Gastroesophageal sphincter (tissue), 3 donors: Measurements from ENCODE around the gene CCL4.

Source experiments
- CTCF ChIP-seq, 4 experiments: fragments of 200-600 bp in 2 of 4; fragments of 450-650 bp in 2 of 4; sonication (generic) in 1 of 4; IDR thresholded peaks; one replicate each; pipeline ENCODE4 v1.5.1; 2017 to 2019; ENCODE audit warnings: antibody characterized with exemption in 4 of 4, mild to moderate bottlenecking in 2 of 4, moderate library complexity in 2 of 4
- POLR2AphosphoS5 ChIP-seq: sonication (generic); formaldehyde crosslinking; IDR thresholded peaks from one replicate; pipeline ENCODE4 v1.6.1; 2017; ENCODE audit warnings: antibody characterized with exemption

GRCh38 chr17:36069136-36069535, 34.5 kb upstream of the CCL4 start:
- no peak for TF ChIP-seq POLR2AphosphoS5
- no peak for TF ChIP-seq CTCF (IDR thresholded peaks at IDR 0.05)
